ENCODE data around the gene PCNX2.

- TF ChIP-seq CTCF (IDR thresholded peaks at IDR 0.05) (no peak), POLR2A (IDR thresholded peaks at IDR 0.05) (no peak)
Observed at GRCh38 chr1:233032916-233033315, 262.6 kb downstream of the PCNX2 start.

All from testis (tissue), 2 donors.